Nephron (organoid): ENCODE results near the gene WFIKKN1.

Source experiments
- H3K27ac Mint-ChIP-seq, 3 experiments: 2 replicates each; pipeline ENCODE4 v1.8.0; 2020; ENCODE audit warnings: mixed read lengths in 3 of 3, mild to moderate bottlenecking in 2 of 3, moderate library complexity in 1 of 3
- H3K27me3 Mint-ChIP-seq: 2 replicates; pipeline ENCODE4 v1.8.0; 2021; ENCODE audit warnings: low read depth, mild to moderate bottlenecking, moderate library complexity, mixed read lengths
- H3K36me3 Mint-ChIP-seq: 2 replicates; pipeline ENCODE4 v1.8.0; 2020; ENCODE audit warnings: low read depth, mixed read lengths
- H3K4me1 Mint-ChIP-seq: 2 replicates; pipeline ENCODE4 v1.8.0; 2020; ENCODE audit warnings: mixed read lengths
- H3K4me3 Mint-ChIP-seq, 3 experiments: 2 replicates each; pipeline ENCODE4 v1.8.0; 2020; ENCODE audit warnings: mild to moderate bottlenecking in 3 of 3, mixed read lengths in 3 of 3, moderate library complexity in 2 of 3
- H3K9me3 Mint-ChIP-seq: 2 replicates; pipeline ENCODE4 v1.8.0; 2020; ENCODE audit warnings: mixed read lengths
- TF ChIP-seq, protein P1 (sequence below), 3 experiments: fragments of 200-600 bp; sonication (generic); IDR thresholded peaks; one replicate each; pipeline ENCODE4 v1.5.0; 2021; ENCODE audit warnings: antibody characterized with exemption in 3 of 3; ENCODE audit not compliant: unreplicated experiment in 3 of 3

WFIKKN1 gene

DNA sequence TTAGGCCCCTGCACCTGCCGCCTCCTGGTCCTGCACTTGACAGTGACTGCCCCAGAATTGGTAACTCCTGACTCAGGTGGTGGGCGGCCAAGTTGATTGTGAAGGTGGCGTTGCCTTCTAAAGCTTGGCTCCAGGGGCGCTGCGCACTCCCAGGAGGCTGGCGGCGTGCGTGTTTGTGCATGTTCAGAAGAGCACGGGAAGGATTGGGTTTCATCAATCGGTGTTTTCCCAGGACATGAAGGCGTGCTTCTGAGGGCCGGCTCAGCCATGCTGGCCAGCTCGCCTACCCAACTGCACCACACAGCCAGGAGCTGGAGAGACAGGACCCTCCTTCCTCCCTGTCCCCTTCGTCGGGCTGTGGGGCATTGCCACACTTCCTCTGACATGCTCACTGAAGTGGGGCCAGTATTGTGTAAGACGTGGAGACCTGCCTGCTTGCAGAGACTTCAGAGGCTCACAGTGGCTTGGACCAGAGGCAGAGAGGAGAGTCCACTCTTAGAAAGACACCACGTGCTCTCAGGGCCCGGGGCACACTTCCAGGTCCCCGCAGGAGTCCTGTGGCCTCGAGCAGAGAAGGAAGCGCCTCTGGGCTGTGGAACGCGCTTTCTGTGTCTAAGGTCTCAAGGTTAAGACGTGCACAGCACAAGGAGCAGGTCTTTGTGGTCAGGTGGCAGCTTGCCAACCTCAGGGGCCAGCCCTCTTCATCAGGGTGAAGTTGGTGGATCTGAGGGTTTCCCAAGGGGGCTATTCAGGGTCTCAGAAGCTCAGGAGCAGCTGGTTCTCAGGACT, 38.1 kb upstream of the WFIKKN1 start:
- Mint-ChIP-seq H3K4me1 (peaks cover 29% of the 10 kb centered on the region), H3K36me3 (peaks cover 21% of the 10 kb centered on the region), H3K9me3 (no peaks in the 10 kb centered on the region), H3K27ac (peak overlapping the region; percentile 55 to 90 (median 64)), H3K27me3 (peaks cover 4% of the 10 kb centered on the region), H3K4me3 (peak overlapping the region; percentile 25 to 92 (median 90))
- TF ChIP-seq, protein P1, sequence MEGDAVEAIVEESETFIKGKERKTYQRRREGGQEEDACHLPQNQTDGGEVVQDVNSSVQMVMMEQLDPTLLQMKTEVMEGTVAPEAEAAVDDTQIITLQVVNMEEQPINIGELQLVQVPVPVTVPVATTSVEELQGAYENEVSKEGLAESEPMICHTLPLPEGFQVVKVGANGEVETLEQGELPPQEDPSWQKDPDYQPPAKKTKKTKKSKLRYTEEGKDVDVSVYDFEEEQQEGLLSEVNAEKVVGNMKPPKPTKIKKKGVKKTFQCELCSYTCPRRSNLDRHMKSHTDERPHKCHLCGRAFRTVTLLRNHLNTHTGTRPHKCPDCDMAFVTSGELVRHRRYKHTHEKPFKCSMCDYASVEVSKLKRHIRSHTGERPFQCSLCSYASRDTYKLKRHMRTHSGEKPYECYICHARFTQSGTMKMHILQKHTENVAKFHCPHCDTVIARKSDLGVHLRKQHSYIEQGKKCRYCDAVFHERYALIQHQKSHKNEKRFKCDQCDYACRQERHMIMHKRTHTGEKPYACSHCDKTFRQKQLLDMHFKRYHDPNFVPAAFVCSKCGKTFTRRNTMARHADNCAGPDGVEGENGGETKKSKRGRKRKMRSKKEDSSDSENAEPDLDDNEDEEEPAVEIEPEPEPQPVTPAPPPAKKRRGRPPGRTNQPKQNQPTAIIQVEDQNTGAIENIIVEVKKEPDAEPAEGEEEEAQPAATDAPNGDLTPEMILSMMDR (IDR thresholded peaks at IDR 0.05; ENCODE audit: unreplicated experiment in 3 of 3) = no peak

GRCh38 chr16:593406-593805, 37.4 kb upstream of the WFIKKN1 start:
- Mint-ChIP-seq H3K9me3 (no peaks in the 10 kb centered on the region), H3K27me3 (peaks cover 4% of the 10 kb centered on the region), H3K4me3 (peak overlapping the region; percentile 56 to 90 (median 72)), H3K27ac (peak overlapping the region; percentile 55 to 90 (median 64)), H3K36me3 (peaks cover 21% of the 10 kb centered on the region), H3K4me1 (peaks cover 29% of the 10 kb centered on the region)
- TF ChIP-seq, protein P1 (IDR thresholded peaks at IDR 0.05; ENCODE audit: unreplicated experiment in 3 of 3) = no peak

DNA sequence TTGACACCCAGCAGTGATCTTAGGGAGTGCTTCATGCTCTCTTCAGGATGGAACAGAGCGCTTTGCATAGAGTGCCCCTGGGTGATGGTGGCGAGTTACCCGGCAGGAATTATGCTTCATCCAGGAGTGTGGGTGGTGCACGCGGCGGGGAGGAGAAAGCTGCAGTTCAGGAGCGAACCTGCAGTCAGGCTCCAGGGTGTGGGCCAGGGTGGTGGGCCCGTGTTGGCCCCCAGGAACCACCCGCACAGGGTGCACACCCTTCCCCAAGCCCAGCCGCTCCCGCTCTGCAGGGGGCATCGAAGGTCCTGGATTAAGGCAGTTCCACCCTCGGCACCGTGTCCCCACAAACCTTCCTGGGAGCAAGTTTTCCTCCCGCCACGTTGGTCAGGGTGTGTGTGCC, 37.0 kb upstream of the WFIKKN1 start:
- H3K36me3 Mint-ChIP-seq = peaks cover 25% of the 10 kb centered on the region
- H3K4me3 Mint-ChIP-seq = peak overlapping the region; percentile 56 to 90 (median 72)
- TF ChIP-seq, protein P1 (IDR thresholded peaks at IDR 0.05; ENCODE audit: unreplicated experiment in 3 of 3) = no peak
- H3K9me3 Mint-ChIP-seq = no peaks in the 10 kb centered on the region
- H3K4me1 Mint-ChIP-seq = peaks cover 29% of the 10 kb centered on the region
- H3K27ac Mint-ChIP-seq = peak overlapping the region; percentile 55 to 90 (median 64)
- peaks cover 4% of the 10 kb centered on the region for H3K27me3 Mint-ChIP-seq

- Mint-ChIP-seq H3K9me3 (no peaks in the 10 kb centered on the region), H3K4me1 (peaks cover 29% of the 10 kb centered on the region), H3K36me3 (peaks cover 28% of the 10 kb centered on the region), H3K4me3 (no peak overlapping the region), H3K27me3 (peaks cover 4% of the 10 kb centered on the region), H3K27ac (no peak overlapping the region)
- TF ChIP-seq, protein P1 (IDR thresholded peaks at IDR 0.05; ENCODE audit: unreplicated experiment in 3 of 3) = no peak
Measured at GRCh38 chr16:595094-595528, 35.7 kb upstream of the WFIKKN1 start.

DNA sequence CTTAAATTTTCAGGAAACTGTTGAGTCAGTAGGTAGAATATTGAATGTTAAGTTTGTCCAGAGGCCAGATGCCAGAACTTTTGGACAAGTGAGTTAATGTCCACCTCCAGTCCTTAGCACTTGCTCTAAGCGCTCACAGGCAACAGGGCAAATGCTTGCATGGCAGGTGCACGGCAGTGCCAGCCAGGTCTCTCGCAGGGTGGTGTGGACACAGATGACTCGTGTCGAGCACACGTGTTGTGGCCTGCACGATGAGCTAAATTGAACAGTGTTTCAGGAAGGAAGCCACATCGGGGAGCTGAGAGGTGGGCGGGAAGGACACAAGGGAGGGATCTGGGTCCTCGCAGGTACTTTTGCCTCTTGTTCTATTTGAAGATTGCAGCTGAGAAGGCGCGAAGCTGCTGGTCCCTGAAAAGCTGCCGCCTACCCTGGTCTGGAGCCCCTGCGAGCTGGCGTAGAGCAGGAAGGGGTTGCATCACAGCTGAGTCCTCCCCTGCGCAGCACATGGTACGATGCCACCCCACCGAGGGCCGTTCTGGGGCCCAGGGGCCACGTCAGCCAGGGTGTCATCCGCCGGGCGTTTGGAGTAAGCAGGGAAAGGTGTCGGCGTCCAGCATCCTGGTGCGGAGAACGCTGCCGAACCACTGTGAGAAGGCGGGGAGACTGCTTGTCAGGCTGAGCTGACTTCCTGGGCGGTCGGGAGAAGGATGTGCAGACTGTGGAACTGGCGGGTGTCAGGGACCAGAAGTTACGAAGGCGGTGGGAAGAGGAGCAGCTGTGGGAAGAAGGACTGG, 34.6 kb upstream of the WFIKKN1 start:
- peaks cover 22% of the 10 kb centered on the region for H3K4me1 Mint-ChIP-seq
- TF ChIP-seq, protein P1 (IDR thresholded peaks at IDR 0.05; ENCODE audit: unreplicated experiment in 3 of 3) = no peak
- no peaks in the 10 kb centered on the region for H3K9me3 Mint-ChIP-seq
- peaks cover 1% of the 10 kb centered on the region for H3K27me3 Mint-ChIP-seq
- no peak overlapping the region for H3K27ac Mint-ChIP-seq
- H3K36me3 Mint-ChIP-seq = peaks cover 31% of the 10 kb centered on the region
- H3K4me3 Mint-ChIP-seq = no peak overlapping the region
